ENCODE measurements around the gene TCIRG1.

- TF ChIP-seq CTCF (IDR thresholded peaks at IDR 0.05; ENCODE audit: insufficient read depth, low read length) (no peak), REST (IDR thresholded peaks at IDR 0.05; ENCODE audit: insufficient replicate concordance, low read depth) (no peak), POLR2AphosphoS5 (IDR thresholded peaks at IDR 0.05; ENCODE audit: low read depth) (peak; percentile 9; the same call in 1 of the 2 replicates), GABPA (IDR thresholded peaks at IDR 0.05; ENCODE audit: low read depth) (no peak)
These were observed 2.6 kb upstream of the TCIRG1 start for GRCh38 chr11:68036141-68036716.

Data from HL-60 (cell line).